CD4-positive, alpha-beta T cell treated with Interleukin-6 at 100 ng/mL for 8 hours (primary cell): Measurements from ENCODE around the gene LYPD5.
"Not testable (repeated sequence)": the region's sequence is repeated elsewhere in the genome, so short reads cannot be mapped to it uniquely, and the experiment has no call there.

Source experiments
- DNase-seq: peaks from one replicate; pipeline ENCODE4 v3.0.0-alpha.2; 2020; ENCODE audit warnings: mixed read lengths, low spot score

Gene LYPD5, protein sequence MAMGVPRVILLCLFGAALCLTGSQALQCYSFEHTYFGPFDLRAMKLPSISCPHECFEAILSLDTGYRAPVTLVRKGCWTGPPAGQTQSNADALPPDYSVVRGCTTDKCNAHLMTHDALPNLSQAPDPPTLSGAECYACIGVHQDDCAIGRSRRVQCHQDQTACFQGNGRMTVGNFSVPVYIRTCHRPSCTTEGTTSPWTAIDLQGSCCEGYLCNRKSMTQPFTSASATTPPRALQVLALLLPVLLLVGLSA

DNA sequence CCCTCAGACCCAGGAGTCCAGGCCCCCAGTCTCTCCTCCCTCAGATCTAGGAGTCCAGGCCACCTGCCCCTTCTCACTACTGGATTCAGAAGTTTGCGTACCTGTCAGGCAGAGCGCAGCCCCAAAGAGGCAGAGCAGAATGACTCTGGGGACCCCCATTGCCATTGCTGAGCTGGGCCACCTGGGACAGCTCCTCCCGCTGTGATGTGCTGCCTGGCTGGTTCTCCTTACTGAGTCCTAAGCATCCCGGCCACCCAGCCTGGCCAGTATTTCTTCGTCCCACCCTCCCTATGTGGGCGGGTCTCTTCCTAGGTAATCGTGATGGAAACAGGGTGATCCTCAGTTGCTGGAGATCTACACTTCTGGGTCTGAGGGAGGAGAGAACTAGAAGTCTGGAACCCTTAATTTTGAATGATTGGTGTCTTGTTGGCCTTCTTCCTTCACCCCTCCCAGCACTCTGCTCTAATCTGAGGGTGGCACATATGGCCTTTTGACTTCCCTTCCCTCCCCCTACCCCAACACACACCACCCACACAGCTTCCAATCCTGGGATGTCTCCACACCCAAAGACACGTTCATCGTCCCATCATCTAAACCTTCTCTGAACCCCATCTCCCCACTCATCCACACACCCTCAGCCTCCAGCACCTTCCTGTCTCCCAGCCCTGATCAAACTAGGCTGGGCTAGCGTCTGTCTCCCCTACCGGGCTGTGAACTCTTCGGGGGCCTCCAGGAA is at the start of gene LYPD5:
TSS of gene LYPD5 (minus strand) at position 232 of the 736 bp plus-strand sequence. CDS start at position 165, 67 bp downstream.
- no peak for DNase-seq

DNA sequence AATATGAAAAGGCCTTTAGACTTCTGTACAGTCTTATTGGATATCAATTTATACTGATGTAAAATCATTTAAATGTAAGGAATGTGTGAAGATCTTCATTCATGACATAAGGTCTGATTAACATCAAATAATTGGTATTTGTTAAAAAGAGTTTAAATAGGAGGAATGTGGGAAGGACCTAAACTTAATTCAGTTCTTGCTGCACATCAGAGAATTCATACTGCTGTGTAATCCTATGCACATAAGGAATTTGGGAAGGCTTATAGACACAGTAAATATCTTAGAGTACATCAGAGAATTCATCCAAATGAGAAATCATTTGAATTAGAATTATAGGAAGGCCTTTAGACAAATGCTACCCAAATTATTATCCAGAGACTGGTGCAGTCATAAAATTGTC is 46.6 kb upstream of the LYPD5 start:
- no peak for DNase-seq

DNA sequence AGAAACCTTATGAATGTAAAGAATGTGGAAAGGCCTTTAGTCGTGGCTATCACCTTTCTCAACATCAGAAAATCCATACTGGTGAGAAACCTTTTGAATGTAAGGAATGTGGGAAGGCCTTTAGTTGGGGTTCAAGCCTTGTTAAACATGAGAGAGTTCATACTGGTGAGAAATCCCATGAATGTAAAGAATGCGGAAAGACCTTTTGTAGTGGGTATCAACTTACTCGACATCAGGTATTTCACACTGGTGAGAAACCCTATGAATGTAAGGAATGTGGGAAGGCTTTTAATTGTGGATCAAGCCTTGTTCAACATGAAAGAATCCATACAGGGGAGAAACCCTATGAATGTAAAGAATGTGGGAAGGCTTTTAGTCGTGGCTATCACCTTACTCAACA is 45.6 kb upstream of the LYPD5 start:
- DNase-seq, result no peak

DNA sequence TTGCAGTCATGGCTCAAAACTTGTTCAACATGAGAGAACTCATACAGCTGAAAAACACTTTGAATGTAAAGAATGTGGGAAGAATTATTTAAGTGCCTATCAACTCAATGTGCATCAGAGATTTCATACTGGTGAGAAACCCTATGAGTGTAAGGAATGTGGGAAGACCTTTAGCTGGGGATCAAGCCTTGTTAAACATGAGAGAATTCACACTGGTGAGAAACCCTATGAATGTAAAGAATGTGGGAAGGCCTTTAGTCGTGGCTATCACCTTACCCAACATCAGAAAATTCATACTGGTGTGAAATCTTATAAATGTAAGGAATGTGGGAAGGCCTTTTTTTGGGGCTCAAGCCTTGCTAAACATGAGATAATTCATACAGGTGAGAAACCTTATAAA is 45.0 kb upstream of the LYPD5 start:
- no peak for DNase-seq

DNA sequence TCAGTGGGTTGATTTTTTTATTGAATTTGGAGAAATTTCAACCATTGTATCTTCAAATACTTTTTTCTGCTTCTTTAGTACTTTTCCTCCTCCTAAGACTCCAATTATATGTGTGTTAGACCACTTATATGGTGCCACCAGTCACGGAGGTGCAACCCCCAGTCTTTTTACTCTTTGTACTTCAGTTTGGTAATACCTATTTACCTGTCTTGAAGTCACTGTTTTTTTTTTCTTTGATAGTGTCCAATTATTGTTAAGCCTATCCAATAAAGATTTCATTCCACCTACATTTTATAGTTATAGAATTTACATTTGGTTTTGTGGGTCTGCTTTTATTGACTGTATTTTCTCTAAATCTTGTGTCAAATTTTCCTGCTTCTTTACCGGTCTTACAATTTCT is 39.8 kb upstream of the LYPD5 start:
- no peak for DNase-seq

DNA sequence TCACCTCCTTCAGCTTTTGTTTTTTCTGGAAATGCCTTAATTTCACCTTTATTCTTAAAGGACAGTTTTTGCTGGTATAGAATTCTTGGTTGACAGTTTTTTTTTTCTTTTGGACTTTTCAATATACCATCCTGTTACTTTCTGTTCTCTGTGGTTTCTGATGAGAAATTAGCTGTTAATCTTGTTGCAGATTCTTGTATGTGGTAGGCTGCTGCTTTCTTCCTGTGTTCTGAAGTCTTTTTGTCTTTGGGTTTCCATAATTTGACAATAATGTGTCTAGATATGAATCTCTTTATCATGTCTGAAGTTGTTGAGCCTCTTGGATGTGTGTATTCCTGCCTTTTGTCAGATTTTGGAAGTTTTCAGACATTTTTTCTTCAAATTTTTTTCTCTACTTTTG is 36.9 kb upstream of the LYPD5 start:
- no peak for DNase-seq

DNA sequence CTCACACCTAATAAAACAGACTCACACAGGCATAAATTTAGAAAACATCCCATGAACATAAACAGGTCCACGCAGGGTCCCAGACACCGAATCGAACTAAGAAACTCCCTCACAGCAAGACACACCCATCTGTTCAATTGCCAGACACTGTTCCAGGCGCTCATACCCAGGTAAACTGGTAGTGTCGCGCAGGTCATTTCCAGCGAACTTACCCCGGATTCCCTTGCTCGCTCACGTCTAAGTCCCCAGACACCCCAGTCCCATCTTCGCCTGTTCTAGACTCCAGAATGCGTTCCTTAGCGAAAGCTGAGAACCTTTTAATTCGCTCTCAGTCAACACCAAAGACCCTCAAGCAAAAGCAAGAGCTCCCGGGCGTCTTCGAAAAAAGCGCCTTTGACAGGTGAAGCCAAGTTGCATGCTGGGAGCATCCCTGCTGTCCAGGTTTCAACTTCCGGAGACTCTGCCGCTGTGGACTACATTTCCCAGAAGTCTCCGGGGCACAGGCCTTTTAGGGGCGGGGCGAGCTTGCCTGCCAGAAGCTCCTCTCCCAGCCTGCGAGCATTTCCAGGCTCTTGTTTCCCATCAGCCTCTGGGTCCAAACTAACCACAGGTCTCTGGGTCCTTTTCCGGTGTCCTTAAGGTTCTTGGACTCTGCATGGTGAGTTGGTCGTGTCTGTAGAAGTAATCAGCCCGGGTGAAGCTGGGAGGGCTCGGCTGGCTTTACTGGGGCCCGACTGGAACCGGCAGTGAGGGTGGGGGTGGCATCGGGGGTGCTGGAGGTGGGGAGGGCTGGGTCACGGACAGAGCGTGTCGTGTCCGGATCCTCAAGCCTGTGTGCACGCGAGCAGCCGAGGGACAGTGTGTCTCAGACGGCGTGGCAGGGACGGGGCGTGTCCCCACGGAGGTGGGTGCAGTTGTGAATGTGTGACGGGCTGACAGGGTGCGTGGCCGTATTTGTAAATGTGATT is 24.8 kb upstream of the LYPD5 start, which contains the start of gene ZNF283:
TSS of gene ZNF283 (plus strand) at position 535 of the 968 bp plus-strand sequence. CDS start 6,184 bp downstream, outside the sequence.
- peak; percentile 84 for DNase-seq

DNA sequence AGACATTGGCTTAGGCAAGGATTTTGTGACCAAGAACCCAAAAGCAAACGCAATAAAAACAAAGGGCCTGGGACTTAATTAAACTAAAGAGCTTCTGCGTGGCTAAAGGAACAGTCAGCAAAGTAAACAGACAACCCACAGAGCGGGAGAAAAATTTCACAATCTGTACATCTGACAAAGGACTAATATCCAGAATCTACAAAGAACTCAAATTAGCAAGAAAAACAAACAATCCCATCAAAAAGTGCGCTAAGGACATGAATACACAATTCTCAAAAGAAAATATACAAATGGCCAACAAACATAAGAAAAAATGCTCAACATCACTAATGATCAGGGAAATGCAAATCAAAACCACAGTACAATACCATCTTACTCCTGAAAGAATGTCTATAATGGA is 22.3 kb upstream of the LYPD5 start:
- DNase-seq, result not testable (repeated sequence)

DNA sequence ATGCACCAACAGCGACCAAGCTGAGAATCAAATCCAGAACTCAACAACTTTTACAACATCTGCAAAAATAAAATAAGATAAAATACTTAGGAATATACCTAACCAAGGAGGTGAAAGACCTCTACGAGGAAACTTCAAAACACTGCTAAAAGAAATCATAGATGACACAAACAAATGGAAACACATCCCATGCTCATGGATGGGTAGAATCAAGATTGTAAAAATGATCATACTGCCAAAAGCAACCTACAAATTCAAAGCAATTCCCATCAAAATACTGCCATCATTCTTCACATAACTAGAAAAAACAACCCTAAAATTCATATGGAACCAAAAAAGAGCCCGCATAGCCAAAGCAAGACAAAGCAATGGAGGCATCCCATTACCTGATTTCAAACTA is 21.6 kb upstream of the LYPD5 start:
- not testable (repeated sequence) for DNase-seq

DNA sequence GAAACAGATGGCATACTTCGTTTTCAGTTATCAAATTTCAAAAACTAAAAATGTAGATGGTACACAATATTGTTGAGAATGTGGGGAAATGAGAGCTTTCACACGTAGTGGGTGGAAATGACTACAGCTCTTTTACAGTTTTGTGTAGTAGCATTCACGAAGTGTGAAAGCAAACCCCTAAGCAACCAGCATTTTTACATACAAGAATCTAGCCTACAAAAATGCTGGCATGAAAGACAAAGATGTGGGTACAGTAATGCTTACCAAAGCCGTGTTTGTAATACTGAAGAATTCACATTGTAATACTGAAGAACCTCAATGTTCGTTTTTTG is 18.6 kb upstream of the LYPD5 start:
- DNase-seq, result no peak

DNA sequence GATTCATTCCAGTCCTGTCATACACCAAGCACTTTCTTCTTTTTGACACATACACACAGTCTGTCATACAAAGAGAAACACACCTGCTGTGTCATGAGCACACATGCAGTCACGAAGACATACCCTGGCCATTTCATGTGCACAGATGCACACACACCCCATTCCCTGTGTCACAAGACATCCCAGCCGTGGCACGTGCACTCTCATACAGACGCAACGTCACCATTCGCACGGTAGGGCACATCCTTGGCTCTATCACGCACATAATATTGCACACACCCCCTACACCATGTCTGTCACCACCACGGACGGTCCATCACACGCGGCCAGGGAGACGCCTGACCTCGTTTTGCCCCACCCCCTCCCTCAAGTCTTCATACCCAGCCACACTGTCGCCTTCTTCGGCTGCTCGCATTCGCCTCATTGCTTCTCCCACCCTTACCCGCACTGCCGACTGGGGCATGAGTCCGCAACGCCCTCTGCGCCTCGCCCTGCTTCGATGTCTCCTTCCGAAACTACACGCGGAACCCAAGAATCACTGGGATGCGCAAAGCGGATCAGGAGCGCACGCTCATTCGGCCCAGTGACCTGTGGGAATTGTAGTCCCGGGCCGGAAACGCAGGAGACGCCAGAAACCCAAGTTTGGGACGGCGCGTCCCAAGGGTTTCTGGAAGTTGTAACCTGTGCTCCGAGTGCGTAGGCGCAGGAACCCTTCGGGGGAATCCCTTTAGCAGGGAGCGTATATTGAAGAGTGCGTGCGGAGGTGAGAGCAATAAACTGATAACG is 18.0 kb upstream of the LYPD5 start:
- peak; percentile 4 for DNase-seq

DNA sequence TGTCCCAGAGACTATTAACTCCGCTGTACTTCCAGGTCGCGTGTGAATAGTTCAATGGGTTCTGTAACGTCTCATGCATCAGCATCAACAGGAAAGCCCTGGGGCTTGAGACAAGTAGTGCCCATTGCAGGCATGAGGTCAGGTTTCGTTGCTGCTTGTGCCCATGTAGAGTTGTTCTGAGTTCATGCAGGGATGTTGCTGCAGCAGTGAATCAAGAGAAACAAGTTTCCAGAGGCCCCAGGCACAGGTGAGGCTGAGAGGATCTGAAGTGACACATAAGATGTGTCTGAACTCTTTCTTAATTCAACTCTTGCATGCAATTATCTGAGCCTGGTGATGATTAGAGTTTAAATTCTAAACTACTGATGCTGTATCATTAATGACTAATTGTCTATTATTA is 16.3 kb upstream of the LYPD5 start:
- no peak for DNase-seq

DNA sequence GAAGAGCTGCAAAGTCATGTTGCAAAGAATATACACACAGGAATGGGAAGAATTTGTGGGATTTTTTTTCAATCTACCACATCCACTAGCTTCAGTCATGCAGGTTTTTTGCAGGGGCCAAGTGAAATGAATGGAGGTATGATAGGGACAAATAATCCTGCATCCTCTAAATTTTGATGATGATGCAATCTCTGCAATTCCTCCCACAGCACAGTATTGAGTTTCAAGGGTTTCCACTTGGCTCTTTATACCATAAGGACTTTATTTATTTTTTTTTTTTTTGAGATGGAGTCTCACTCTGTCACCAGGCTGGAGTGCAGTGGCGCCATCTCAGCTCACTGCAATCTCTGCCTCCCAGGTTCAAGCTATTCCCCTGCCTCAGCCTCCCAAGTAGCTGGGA is 15.2 kb upstream of the LYPD5 start:
- not testable (repeated sequence) for DNase-seq

DNA sequence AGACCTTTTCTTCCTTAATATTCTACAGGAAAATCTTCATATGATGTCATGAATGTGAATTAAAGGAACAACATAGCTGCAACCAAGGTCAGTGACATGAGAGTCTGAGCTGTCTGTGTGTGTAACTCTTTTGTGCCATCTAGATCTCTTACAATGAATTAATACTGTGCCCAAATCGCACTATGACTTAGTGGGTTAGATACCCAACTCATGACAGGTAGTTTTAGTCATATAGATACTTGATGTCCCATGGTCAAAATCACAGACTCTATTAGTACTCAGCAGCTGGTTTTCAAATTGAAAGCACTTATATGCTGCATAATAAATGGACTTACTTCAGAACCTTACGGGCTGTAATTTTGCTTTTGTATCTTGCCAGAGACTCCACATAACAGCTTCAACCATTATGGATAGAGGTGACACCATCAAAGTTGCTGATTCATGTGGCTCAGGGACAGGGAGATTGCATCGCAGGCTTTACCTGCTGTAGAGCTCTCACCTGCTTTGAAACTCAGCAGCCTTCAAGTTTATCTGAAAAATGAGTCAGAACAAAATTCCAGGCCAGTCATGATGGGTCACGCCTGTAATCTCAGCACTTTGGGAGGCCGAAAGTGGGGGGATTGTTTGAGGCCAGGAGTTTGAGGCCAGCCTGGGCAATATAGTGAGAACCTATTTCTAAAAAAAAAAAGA is 12.6 kb upstream of the LYPD5 start:
- no peak for DNase-seq

DNA sequence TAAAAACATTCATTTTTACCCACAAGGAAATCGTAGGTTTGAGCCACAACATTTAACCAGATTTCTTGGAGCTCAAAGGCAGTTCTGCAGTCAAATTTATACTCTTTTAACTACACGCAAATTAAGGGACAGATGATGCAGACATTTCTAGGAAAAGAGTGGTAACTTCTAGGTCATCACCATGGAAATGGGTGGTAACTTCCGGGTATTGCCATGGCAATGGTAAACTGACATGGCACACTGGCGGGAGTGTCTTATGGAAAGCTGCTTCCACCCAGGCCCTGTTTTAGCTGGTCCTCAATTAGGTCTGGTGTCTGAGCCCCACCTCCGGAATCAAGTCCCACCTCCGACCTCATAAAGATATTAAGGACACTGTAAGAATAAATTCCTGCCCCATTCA is 10.4 kb upstream of the LYPD5 start:
- DNase-seq, result no peak

DNA sequence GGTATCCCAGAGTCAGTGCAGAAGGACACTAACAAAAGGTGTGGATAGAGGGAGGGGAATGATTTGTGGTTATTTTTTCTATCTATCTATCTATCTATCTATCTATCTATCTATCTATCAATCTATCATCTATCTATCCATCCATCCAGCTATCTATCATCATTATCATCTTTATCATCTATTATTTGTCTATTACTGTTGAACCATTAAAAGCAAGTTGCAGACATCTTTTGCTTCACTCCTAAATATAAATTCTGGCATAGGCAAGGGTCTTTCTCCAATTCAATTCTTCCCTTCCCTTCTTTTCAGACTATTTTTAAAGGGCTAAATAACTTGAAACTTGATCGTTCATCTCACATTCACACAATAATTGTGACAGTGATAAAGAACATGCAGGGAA is 10.0 kb upstream of the LYPD5 start:
- no peak for DNase-seq

DNA sequence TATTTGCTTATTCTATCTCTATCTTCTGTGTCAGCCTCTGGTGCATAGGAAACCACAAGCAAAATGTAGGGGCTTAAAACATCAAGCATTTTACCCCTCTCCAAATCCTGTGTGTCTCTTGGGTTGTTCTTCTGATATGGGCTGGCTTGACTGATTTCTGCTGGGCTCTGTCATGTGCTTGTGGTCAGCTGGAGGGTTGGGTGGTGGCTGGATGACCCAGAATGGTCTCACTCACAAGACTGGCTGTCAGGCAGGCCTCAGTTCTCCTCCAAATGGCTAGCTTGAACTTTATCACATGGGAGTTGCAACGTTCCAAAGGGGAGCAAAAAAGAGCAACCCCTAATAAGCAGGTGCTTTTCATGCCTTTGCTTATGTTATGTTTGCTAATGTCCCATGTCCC is 9.6 kb upstream of the LYPD5 start:
- no peak for DNase-seq

DNA sequence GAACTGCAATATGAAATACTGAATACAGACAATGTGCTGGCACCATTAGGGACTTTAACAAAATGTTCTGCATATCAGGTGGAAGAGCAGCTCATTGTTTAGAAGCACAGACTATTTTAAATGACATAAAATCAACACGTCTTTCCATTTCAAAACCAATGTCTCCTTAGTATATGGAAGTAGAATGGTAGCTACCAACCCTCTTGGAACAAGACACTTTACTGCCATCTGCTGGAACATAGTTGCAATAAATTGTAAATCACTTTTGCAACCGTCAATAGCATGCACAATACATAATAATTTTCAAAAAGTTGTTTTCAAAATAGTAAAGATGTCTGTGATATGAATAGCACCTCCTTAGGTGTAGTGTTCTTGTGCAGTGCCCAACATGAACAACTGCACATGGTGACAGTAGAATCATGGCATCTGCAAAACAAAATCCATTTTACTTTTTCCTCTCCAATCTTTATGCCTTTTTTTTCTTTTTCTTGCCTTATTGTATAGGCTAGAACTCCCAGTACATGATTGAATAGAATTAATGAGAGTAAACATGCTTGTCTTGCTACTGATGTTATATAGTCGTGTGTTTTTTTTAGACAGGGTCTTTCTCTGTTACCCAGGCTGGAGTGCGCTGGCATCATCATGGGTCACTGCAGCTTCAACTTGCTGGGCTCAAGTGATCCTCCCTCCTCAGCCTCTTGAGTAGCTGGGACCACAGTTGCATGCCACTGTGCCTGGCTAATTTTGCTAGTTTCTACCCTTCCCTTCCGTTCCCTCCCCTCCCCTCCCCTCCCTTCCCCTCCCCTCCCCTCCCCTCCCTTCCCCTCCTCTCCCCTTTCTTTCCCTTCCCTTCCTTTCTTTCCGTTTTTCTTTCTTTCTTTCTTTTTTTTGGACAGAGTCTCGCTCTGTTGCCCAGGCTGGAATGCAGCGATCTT is 7.8 kb upstream of the LYPD5 start:
- DNase-seq, result peak; percentile 54

DNA sequence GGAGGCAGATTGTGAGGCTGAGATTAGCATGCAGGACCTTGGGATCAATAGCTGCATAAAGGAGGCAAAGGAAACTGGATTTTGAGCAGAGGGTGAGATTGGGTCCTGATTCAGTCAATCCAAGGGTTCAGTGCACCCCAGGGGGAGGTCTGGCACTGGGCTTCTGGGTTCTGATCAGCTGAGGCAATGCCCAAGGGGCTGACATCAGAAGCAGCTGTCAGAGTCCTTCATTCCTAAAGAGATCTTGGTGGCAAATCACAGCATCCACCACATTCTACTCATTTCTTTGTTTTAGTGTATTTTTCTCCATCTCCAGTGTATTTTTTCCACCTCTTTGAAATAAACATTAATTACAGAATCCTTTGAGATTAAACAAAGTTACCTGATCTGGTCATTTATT is 5.4 kb upstream of the LYPD5 start:
- no peak for DNase-seq

DNA sequence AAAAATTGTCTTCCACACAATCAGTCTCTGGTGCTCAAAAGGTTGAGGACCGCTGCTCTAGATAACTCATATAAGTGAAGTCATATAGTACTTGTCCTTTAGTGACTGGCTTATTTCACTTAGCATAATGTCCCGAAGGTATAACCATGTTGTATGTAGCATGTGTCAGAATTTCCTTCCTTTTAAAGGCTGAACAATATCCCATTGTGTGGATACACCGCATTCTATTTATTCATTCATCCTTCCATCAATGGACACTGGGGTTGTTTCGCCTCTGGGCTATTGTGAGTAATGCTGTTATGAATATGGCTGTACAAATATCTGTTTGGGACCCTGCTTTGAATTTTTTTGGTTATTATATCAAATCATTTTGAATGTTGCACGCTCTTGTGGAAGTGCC is 4.6 kb upstream of the LYPD5 start:
- no peak for DNase-seq
